ENCODE results near the gene RBM26. TPM values are rescaled to one million over a fixed set of nuclear protein-coding genes. Genes with fewer than 3 reads are reported as not detected.

The RBM26 gene
- total RNA-seq, 1 donor from 2014 or later, result 43.2 TPM

DNA sequence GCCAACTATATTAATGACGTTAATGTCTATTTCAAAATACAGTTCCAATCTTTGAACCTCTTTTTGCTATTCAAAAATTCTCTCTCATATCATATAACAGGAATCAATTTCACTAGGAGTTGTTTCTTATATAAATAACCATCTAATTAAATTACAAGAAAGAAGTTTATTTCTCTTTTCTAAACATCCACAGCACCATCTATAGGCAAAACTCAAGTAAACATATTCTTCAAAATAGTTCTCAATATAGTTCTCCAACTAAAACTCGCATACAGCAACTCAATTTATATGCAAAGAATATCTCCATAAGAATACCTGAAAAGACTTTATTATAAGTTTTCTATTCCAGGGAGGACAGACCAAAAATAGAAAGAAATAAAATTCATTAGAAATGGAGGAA is 65.6 kb downstream of the RBM26 start:
- DNase-seq (ENCODE audit: low read depth), result no peak

DNA sequence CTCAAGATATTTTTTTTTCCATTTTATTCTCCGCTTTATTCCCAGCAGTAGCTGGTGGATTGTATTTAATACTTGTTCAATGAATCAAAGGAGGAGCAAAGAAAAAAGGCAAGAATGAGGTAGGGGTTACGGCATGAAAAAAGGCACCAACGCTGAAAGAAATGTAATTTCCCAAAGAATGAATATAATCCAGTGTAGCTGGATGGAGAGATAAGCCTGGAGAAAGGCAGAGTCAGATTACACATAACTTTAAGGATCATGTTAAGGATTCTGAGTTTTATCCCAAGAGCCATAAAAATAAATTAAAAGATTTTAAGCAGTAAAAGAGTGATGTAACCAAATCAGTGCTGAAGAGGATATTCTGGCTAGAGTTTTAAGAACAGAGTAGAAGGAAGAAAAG is 67.7 kb downstream of the RBM26 start:
- DNase-seq (ENCODE audit: low read depth), result no peak

GRCh38 chr13:79336966-79337365 is 69.1 kb downstream of the RBM26 start:
- no peak for DNase-seq (ENCODE audit: low read depth)

DNA sequence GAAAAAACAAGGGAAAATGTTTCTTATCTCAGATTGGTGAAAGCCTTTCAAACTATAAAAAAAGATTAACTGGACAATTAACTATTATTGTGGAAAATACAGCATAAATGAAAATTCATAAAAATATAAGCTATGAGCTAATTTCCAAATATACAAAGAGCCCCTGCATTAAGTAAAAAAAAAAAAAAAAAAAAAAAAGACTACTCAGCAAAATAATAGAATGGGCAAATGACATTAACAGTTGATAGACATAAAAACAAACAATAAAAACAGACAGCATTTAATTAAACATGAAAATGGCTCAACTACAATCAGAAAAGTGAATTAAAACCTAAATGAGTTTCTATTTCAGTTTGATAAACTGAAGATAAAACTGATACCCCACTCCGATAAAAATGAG is 77.5 kb downstream of the RBM26 start:
- no peak for DNase-seq (ENCODE audit: low read depth)

GRCh38 chr13:79320433-79320832 is 85.6 kb downstream of the RBM26 start:
- no peak for DNase-seq (ENCODE audit: low read depth)

GRCh38 chr13:79318664-79319063 is 87.4 kb downstream of the RBM26 start:
- no peak for DNase-seq (ENCODE audit: low read depth)

GRCh38 chr13:79317856-79318255 is 88.2 kb downstream of the RBM26 start:
- DNase-seq (ENCODE audit: low read depth), result no peak

DNA sequence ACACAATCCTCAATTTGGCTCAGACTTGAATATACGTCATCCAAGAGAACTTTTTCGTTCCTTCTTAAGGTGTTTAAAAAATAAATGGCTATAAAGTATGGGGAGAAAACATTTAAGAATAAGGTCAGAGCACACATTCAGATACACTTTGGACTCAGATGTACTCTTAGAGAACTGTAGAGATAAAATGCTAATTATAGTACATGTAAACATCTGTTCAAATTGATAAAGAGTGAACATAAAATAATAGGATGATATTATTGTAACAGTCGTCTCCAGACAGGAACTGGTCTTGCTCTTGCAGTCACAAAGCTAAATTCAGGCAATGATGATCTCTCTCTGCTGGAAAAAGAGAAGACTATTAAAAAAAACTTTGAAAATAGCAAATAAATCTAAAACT is 91.4 kb downstream of the RBM26 start:
- no peak for DNase-seq (ENCODE audit: low read depth)

GRCh38 chr13:79312340-79312855 is 93.7 kb downstream of the RBM26 start:
- no peak for DNase-seq (ENCODE audit: low read depth)

DNA sequence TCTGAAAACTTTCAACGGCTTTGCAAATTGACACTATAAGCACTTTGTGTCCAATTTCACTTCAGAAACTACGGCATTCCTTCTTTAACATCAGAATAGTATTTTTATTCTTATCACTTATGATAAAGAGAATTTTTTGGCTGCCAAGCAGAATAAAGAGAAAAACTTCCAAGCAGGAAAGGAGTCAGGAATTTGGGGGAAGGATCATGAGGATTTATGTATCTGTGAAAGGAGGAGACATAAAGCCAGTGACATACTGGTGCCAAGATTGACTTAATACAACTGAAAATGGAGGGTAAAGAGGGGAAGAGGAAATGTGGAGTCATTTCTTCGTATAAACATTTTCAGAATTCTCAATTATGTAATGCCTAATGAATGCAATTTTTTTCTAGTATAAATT is 94.7 kb downstream of the RBM26 start:
- DNase-seq (ENCODE audit: low read depth), result no peak

GRCh38 chr13:79309690-79310089 is 96.4 kb downstream of the RBM26 start:
- no peak for DNase-seq (ENCODE audit: low read depth)

DNA sequence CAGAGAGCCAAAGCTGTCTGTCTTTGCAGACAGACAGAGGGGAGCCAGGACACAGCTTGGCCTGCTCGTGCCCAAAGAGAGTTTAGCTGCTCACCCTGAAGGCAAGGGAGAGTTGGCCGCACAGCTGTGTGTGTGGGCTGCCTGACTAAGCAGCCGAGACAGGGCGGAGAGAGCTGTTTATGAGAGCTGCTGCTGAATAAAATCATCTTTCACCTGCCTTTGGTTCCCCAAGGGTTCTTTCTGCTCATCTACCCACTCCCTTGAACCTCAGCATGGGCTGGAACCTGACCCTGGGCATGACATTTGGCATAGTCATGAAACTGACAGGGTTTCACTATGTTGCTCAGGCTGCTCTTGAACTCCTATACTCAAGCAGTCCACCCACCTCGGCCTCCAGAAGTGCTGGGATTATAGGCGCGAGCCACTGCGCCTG is 98.2 kb downstream of the RBM26 start:
- peak; percentile 81 for DNase-seq (ENCODE audit: low read depth)

- no peak for DNase-seq (ENCODE audit: low read depth)
These were observed 98.6 kb downstream of the RBM26 start for GRCh38 chr13:79307433-79307861.

DNA sequence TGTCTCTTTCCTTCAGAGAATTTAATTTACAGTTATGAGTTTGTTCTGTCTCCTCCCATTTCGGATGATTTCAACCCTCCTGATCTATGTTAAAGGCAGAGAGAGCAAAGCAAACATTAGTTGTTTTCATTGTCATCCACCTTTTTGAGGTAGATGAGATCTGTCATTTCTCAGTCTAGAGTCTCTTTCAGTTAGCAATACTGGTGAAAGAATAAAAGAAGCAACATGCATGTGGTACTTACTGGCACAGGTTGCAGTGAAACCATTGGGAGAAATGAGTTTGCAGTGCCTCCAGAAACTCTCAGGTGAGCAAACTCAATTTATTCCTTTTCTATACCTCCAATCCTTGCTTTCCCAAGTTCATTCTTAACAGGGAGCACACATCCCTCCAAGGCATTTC is 99.4 kb downstream of the RBM26 start:
- no peak for DNase-seq (ENCODE audit: low read depth)

GRCh38 chr13:79297128-79297527 is 108.9 kb downstream of the RBM26 start:
- no peak for DNase-seq (ENCODE audit: low read depth)

DNA sequence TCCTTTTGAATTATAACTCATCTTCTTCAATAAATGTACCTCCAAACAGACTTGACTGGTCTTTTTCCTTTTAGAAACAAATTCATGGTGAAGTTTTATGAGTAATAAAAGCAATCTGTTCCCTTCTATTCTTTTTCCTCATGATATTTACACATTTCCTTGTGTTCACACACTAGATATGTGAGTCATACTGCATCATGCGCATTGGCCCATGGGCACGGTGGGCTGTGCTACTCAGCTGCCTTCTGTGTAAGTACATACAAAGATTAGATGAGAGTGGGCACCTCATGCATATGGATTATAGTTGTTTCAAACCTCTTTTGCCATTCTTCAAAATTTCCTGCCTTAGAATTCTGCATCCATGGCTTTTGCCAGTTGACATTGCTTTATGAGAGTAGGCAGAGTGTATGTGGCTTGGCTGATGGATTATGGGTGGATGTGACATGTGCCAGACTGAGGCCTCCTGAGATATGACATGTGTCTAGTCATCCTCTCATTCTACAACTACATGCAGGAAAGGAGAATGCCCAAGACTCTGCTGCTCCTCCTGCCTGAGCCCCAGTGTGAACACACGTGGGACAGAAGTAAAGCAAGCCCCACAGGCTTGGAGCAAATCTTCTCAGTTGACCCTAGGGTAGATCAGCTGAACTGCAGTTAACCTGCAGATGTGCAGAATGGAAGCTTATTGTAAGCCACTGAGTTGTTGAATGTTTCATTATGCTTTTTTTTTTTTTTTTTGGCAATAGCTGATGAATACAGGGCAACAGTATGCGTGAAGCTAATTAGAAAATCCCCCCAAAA is 109.9 kb downstream of the RBM26 start:
- DNase-seq (ENCODE audit: low read depth), result no peak

GRCh38 chr13:79290595-79291244 is 115.3 kb downstream of the RBM26 start:
- DNase-seq (ENCODE audit: low read depth), result no peak

DNA sequence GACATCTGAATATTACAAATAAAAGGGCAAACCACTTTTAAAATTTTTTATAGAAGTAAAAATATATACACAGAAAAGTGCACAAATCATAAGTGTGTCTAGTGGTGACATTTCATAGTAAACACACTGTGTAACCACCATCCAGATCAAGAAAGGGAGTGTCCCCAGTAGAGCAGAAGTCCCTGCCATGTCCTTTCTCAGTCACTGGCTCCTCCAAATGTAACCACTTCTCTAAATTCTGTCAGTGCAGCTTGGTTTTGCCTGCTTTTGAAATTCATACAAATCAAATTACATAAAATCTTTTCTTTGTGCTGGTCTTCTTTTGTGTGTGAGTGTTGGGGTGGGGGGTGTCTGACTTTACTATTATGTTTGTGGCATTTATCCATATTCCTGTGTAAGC is 116.5 kb downstream of the RBM26 start:
- no peak for DNase-seq (ENCODE audit: low read depth)

DNA sequence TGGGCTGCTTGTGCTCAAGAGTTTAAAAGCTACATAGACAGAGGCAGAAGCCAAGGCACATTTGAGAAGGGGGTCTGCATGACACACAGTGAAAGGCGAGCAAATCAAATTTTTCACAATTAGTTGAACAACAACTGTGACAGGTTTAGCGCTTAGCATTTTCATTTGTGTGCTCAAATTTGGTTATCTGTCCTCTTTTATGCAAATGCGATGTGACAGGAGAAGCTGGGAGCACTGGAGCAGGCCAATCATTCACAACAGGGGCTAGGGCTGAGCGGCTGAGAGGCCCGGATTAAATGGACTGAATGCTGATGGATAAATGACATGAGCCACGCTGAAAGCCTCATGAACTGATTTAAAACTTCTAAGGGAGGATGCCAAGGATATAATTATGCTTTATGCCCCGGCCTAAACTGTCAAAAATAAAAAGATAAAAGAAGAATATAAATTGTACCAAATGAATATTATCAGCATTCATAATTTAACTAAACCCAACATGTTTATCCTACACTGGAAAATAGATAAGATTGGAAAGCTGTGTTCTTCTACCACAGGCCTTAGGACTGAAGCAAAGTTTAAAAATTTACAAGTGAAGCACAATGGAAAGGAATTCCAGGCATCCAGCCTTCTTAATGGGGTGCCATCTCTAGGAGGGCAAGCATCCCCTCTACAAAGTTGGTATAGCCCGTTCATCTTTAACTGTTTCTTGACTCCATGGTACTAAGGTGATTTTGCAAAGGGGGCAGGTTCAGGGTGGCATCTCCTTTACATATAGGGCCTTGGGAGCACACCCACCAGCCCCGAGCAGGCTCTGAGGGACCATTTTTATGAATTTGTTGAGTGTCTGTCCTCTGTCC is 117.9 kb downstream of the RBM26 start:
- DNase-seq (ENCODE audit: low read depth), result no peak

- DNase-seq (ENCODE audit: low read depth), result no peak
These were observed 120.9 kb downstream of the RBM26 start for GRCh38 chr13:79285159-79285558.

- no peak for DNase-seq (ENCODE audit: low read depth)
These were observed 122.3 kb downstream of the RBM26 start for GRCh38 chr13:79283742-79284141.

- no peak for DNase-seq (ENCODE audit: low read depth)
These were observed 123.1 kb downstream of the RBM26 start for GRCh38 chr13:79282976-79283375.

Measured in myocyte (in vitro differentiated cells).